ENCODE measurements around the gene TMEM9B. TPM values are rescaled to one million over a fixed set of nuclear protein-coding genes. Genes with fewer than 3 reads are reported as not detected.
A peak's percentile ranks its signal among the peaks of the same experiment; 100 is the strongest.
"Not testable (repeated sequence)": the region's sequence is repeated elsewhere in the genome, so short reads cannot be mapped to it uniquely, and the experiment has no call there.

Gene TMEM9B
- polyA plus RNA-seq (ENCODE audit: insufficient read length), result 35.0 TPM

- peak; percentile 58 for DNase-seq (ENCODE audit: low read depth)
These were observed at the start of gene TMEM9B for GRCh38 chr11:8964324-8965320. Gene TMEM9B (minus strand): TSS chr11:8964442. CDS start chr11:8964313, 129 bp downstream.

- no peak for DNase-seq (ENCODE audit: low read depth)
These were observed 49.1 kb upstream of the TMEM9B start for GRCh38 chr11:9013373-9013772.

- DNase-seq (ENCODE audit: low read depth), result not testable (repeated sequence)
These were observed 45.3 kb upstream of the TMEM9B start for GRCh38 chr11:9009538-9009937.

- DNase-seq (ENCODE audit: low read depth), result no peak
These were observed 44.4 kb upstream of the TMEM9B start for GRCh38 chr11:9008661-9009060.

GRCh38 chr11:9008011-9008550, 43.8 kb upstream of the TMEM9B start:
- no peak for DNase-seq (ENCODE audit: low read depth)

GRCh38 chr11:9005087-9005486, 40.8 kb upstream of the TMEM9B start:
- DNase-seq (ENCODE audit: low read depth), result no peak

GRCh38 chr11:9004183-9004926, 40.1 kb upstream of the TMEM9B start:
- DNase-seq (ENCODE audit: low read depth), result no peak

GRCh38 chr11:9003573-9004182, 39.4 kb upstream of the TMEM9B start, which contains the start of gene NRIP3:
Gene NRIP3 (minus strand): TSS chr11:9004001. CDS start chr11:9003935, 66 bp downstream.
- no peak for DNase-seq (ENCODE audit: low read depth)

GRCh38 chr11:9002920-9003572, 38.8 kb upstream of the TMEM9B start:
- no peak for DNase-seq (ENCODE audit: low read depth)

- no peak for DNase-seq (ENCODE audit: low read depth)
These were observed 37.5 kb upstream of the TMEM9B start for GRCh38 chr11:9001736-9002135.

- DNase-seq (ENCODE audit: low read depth), result no peak
These were observed 33.8 kb upstream of the TMEM9B start for GRCh38 chr11:8998017-8998416.

- no peak for DNase-seq (ENCODE audit: low read depth)
These were observed 33.2 kb upstream of the TMEM9B start for GRCh38 chr11:8997451-8997850.

GRCh38 chr11:8989453-8989852, 25.2 kb upstream of the TMEM9B start:
- DNase-seq (ENCODE audit: low read depth), result no peak

GRCh38 chr11:8988329-8989234, 24.3 kb upstream of the TMEM9B start:
- DNase-seq (ENCODE audit: low read depth), result no peak

- no peak for DNase-seq (ENCODE audit: low read depth)
These were observed 23.2 kb upstream of the TMEM9B start for GRCh38 chr11:8987446-8987845.

GRCh38 chr11:8986772-8987171, 22.5 kb upstream of the TMEM9B start:
- not testable (repeated sequence) for DNase-seq (ENCODE audit: low read depth)

- no peak for DNase-seq (ENCODE audit: low read depth)
These were observed 21.2 kb upstream of the TMEM9B start for GRCh38 chr11:8985462-8985861.

- DNase-seq (ENCODE audit: low read depth), result no peak
These were observed 19.3 kb upstream of the TMEM9B start for GRCh38 chr11:8983552-8983951.

GRCh38 chr11:8980485-8980884, 16.2 kb upstream of the TMEM9B start:
- DNase-seq (ENCODE audit: low read depth), result no peak

GRCh38 chr11:8979365-8979764, 15.1 kb upstream of the TMEM9B start:
- DNase-seq (ENCODE audit: low read depth), result not testable (repeated sequence)
